ENCODE data around the gene NDUFS4. TPM values are rescaled to one million over a fixed set of nuclear protein-coding genes. Genes with fewer than 3 reads are reported as not detected.

Gene NDUFS4
- total and polyA plus RNA-seq, 2 of the 4 experiments (the other 2 are of a cell fraction) = 34.2 to 70.1 TPM

GRCh38 chr5:53677632-53678031 is 117.2 kb downstream of the NDUFS4 start:
- no peak overlapping the region for H2BK120ac ChIP-seq (ENCODE audit: low read depth, low read length)
- no peak overlapping the region for H3K14ac ChIP-seq (replicated peaks; ENCODE audit: low read depth, low read length)
- no CpG with 5 or more reads among the region's 3 CpGs for WGBS, 2 experiments (ENCODE audit: extremely low coverage in 2 of 2, insufficient read length in 1 of 2)
- H2AK5ac ChIP-seq (ENCODE audit: low read depth, low read length) = no peak overlapping the region
- no peaks in the 10 kb centered on the region for H3K4me1 ChIP-seq (ENCODE audit: control insufficient read depth, insufficient read depth, low read length)
- no peaks in the 10 kb centered on the region for H3K9me3 ChIP-seq (ENCODE audit: control insufficient read depth, insufficient read depth, low read length)
- no peak overlapping the region for H4K91ac ChIP-seq (ENCODE audit: insufficient read depth, low read depth, low read length)
- ChIA-PET CTCF (no interaction called here), POLR2A (ENCODE audit: unreplicated experiment) (no interaction called here)
- no peak overlapping the region for H2BK5ac ChIP-seq (ENCODE audit: low read depth, low read length, poor library complexity, severe bottlenecking)
- no peak overlapping the region for H3K56ac ChIP-seq (ENCODE audit: extremely low read depth, insufficient read depth, low read length)
- H3K4me2 ChIP-seq (ENCODE audit: low read depth, low read length) = no peak overlapping the region
- H2BK15ac ChIP-seq (ENCODE audit: low read depth, low read length) = no peak overlapping the region
- H2AFZ ChIP-seq (replicated peaks; ENCODE audit: low read length, poor library complexity) = no peak overlapping the region
- H3K23ac ChIP-seq (ENCODE audit: low read depth, low read length) = no peak overlapping the region
- in situ Hi-C loops (cut with MboI; ENCODE audit: low sequenced_read_pairs) (no loop called here), intact Hi-C loops (cut with micrococcal nuclease) (no loop called here), dilution Hi-C loops (cut with HindIII; ENCODE audit: low sequenced_read_pairs, unreplicated experiment) (no loop called here)
- no peak overlapping the region for H3K9ac ChIP-seq (ENCODE audit: low read depth, low read length)
- H4K8ac ChIP-seq (ENCODE audit: low read depth in 2 of 2, low read length in 2 of 2) = no peak overlapping the region
- H3K27me3 ChIP-seq (ENCODE audit: control insufficient read depth, insufficient read depth, low read length) = no peaks in the 10 kb centered on the region
- H3K4ac ChIP-seq (ENCODE audit: low read depth, low read length) = no peak overlapping the region
- no peak overlapping the region for H3K18ac ChIP-seq (ENCODE audit: low read depth, low read length)
- ATAC-seq (ENCODE audit: low read depth) = no peak
- H4K5ac ChIP-seq (ENCODE audit: low read depth, low read length) = no peak overlapping the region
- H3K36me3 ChIP-seq (ENCODE audit: control insufficient read depth, insufficient read depth, low read length) = no peaks in the 10 kb centered on the region
- H2AK9ac ChIP-seq (replicated peaks; ENCODE audit: low read depth, low read length, poor library complexity) = no peak overlapping the region
- H4K20me1 ChIP-seq (ENCODE audit: insufficient read depth, low read length) = no peaks in the 10 kb centered on the region; the same call in 1 of the 2 replicates
- DNase-seq = no peak
- H2BK20ac ChIP-seq (ENCODE audit: low read depth, low read length) = no peak overlapping the region
- H3K9me1 ChIP-seq (ENCODE audit: insufficient read depth, low read length) = no peaks in the 10 kb centered on the region
- no TSS peak for BruUV-seq (replicated peaks)
- no peak for TF ChIP-seq BHLHE40 (IDR thresholded peaks at IDR 0.05; ENCODE audit: low read depth, low read length)
- TF ChIP-seq CEBPB (IDR thresholded peaks at IDR 0.05; ENCODE audit: low read depth, low read length) = no peak
- TF ChIP-seq RAD21 (IDR thresholded peaks at IDR 0.05; ENCODE audit: low read length) = no peak
- no peak for TF ChIP-seq MXI1 (IDR thresholded peaks at IDR 0.05; ENCODE audit: borderline replicate concordance, low read depth, low read length)
- no peak for TF ChIP-seq CTCF (conservative IDR thresholded peaks at IDR 0.05; ENCODE audit: low read depth, low read length)
- TF ChIP-seq RCOR1 (IDR thresholded peaks at IDR 0.05; ENCODE audit: insufficient replicate concordance, low read length) = no peak
- TF ChIP-seq CHD1 (IDR thresholded peaks at IDR 0.05; ENCODE audit: low read depth, low read length) = no peak
- no peak for TF ChIP-seq ELK1 (IDR thresholded peaks at IDR 0.05; ENCODE audit: borderline replicate concordance, low read depth, low read length)
- TF ChIP-seq FOS (IDR thresholded peaks at IDR 0.05; ENCODE audit: low read depth, low read length) = no peak
- H3K4me3 ChIP-seq (ENCODE audit: insufficient read depth, low read depth, low read length) = no peak overlapping the region
- H3K27ac ChIP-seq (ENCODE audit: insufficient read depth, low read length) = no peak overlapping the region
- H3K79me1 ChIP-seq (ENCODE audit: low read depth in 1 of 2, low read length in 2 of 2) = peaks cover 6 to 22% of the 10 kb centered on the region in 2 experiments; a peak in 3 of 4 replicates
